T-helper 9 cell (primary cell): Measurements from ENCODE around the gene FAM43B.
"Not testable (repeated sequence)": the region's sequence is repeated elsewhere in the genome, so short reads cannot be mapped to it uniquely, and the experiment has no call there.

Experiments
- DNase-seq: peaks from one replicate; pipeline ENCODE4 v3.0.0-alpha.2; 2020
- total RNA-seq, 2 donors: gene quantifications; one replicate each; lab custom pipeline; 2026; lab: John Stamatoyannopoulos, UW

The FAM43B gene, protein sequence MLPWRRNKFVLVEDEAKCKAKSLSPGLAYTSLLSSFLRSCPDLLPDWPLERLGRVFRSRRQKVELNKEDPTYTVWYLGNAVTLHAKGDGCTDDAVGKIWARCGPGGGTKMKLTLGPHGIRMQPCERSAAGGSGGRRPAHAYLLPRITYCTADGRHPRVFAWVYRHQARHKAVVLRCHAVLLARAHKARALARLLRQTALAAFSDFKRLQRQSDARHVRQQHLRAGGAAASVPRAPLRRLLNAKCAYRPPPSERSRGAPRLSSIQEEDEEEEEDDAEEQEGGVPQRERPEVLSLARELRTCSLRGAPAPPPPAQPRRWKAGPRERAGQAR
- total RNA-seq = 0 reads per million in 2 donors

DNA sequence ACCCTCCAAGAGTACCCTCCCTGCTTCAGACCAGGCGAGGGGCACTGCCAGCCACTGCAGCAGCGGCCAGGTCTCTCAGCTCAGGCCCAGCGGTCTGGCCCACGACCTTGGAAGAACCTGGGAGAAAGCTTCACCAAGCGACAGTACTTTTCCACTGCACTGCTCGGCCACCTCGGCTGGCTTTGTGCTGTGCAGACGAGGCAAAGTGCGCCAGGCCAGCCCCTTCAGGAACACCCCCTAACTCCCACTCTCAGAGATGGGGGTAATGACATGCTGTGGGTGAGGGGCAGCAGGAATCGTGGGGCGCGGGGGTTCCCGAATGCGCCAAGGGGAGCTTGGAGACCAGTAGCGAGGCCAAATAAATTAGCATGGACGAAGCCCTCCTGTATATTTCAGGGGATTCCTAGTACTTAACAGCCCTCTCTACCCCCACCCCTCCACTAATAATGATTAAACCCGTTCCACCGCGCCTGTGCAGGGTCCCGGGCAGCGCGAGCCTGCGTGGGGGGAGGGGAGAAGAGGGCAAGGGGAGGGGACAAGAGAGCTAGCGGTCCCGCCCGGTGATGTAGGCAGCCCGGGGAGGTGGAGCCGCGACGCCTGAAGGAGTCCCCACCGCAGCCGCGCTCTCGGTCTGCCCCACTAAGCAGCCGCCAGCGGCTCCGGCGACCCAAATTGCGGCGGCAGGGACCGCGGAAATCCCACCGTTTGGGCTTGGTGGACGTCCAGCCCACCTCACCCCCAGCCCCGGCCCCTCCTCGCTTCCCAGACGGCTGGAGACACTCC is at the start of gene FAM43B:
FAM43B (plus strand) TSS at position 629 of the 783 bp plus-strand sequence. CDS start 401 bp downstream, outside the sequence.
- no peak for DNase-seq

DNA sequence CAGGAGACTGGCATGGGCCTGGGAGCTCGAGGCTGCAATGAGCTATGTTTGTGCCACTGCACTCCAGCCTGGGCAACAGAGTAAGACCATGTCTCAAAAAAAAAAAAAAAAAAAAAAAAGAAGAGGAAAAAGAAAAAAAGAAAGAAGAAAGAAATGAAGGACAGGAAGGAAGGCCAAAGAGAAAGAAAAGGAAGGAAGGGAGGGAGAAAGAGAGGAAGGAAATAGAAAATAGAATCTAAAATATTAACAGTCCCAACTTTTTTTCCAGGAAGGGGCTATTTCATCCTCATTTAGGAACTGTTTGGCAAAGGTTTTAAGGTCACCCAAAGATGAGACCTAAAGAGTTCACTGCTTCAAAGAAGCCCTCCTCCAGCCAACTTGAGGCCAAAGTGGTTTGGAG is 46.9 kb upstream of the FAM43B start:
- no peak for DNase-seq

DNA sequence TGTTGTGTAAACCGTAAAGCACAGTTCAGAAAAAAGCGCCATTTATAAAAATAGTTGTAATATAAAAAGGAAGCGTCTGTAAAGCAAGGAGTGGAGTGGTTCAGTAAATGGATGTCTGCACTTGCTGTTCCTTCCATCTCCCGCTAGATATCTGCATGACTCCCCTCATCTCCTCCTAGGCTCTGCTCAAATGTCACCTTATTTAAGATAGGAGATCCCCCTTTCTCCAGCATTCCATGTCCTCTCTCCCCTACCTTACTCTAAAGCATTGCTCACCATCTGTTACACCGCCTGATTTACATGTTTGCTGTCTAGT is 45.2 kb upstream of the FAM43B start:
- no peak for DNase-seq

DNA sequence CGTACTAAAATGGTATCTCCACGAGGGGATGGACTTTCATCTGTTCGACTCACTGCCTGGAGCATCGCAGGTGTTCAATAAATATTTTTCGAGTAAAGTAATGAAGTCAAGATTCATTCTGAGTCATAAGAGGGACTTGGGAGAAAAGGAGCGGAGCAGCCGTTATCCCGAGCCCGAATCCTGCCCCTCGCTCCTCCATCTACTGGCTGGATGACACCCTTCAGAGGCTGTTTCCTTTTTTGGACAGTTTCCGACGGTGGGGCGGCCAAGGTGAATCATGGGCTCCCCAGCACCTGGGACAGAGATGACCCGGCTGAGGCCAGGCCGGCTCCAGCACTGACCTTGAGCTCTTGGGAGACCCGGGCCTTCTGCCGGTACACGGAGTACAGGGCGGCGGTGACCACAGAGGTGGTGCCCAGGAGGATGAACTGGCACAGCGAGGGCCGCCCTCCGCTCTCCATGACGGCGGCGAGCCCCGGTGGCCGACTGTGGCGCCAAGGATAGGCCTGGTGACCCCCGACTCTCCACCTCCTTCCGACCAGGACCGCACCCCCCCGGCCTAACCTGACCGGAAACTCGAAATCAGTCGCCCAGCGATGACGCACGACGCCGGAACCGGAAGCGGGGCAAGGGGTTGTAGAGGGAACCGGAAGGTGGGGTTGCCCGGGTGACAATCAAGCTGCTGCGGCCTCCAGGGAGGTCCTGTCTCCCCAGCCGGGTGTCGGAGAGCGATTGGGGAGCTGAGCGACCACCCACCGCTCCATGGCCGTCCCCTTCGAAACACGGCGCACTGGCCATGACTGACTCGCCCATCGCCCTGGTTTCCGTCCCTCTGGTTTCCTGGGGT is 44.6 kb upstream of the FAM43B start, which contains the start of gene MUL1:
MUL1 (minus strand) TSS at position 588 of the 847 bp plus-strand sequence; CDS start at position 461, 127 bp downstream.
- peak; percentile 91 for DNase-seq

DNA sequence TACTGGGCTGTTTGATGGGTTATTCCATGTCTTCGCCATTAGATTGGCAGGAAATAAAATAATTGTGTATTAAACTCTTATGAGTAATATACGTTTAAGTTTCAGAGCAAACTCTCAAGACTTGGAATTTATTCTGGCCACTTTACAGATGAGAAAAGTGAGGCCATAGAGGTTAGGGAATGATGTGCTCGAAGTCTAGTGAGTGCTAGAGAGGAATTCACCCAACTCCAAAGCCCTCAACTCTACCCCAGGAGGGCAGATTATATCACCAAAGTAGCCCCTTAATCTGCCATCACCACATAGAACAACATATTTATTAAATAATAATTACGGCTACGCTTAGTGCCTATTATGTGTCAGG is 44.0 kb upstream of the FAM43B start:
- no peak for DNase-seq

DNA sequence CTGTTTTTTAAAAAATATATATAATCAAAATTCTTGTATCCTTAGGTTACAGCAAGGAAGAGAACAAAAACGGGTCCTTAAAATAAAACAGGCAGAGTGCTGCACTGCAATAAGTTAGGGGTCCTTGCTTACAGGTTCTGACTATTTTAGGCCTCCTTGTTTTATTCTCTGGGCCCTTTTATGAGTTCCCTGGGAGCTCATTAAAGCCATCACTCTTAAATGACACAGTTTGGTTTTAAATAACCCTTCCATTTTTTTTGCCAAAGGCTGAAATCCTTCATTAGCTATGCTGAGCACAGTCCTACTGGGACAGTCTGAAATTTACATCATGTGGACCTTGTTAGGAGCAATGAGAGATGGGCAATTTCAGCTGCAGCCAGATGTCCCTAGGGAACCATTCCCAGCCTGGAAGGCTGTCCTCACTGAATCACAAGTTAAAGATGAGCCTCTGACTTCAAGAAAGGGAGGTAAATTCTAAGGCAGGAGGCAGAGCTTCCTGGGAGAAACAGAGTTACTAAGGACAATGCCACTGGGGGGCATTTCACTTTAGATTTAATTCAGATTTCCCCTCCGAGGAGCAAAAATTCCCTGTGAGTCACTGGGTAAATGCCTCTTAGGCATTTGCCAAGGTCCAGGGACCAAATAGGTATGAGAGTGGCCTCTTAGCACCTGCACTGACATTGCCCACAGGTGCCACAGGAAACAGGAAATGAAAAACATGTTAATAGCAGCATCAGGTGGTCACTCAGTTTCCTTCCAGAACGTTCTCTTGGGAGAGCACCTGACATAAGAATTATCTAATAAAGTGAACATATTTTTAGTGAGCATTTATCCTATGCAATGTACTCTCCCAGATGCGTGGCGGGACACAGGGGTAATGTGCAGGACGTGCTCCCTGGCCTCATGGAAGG is 40.6 kb upstream of the FAM43B start:
- no peak for DNase-seq

DNA sequence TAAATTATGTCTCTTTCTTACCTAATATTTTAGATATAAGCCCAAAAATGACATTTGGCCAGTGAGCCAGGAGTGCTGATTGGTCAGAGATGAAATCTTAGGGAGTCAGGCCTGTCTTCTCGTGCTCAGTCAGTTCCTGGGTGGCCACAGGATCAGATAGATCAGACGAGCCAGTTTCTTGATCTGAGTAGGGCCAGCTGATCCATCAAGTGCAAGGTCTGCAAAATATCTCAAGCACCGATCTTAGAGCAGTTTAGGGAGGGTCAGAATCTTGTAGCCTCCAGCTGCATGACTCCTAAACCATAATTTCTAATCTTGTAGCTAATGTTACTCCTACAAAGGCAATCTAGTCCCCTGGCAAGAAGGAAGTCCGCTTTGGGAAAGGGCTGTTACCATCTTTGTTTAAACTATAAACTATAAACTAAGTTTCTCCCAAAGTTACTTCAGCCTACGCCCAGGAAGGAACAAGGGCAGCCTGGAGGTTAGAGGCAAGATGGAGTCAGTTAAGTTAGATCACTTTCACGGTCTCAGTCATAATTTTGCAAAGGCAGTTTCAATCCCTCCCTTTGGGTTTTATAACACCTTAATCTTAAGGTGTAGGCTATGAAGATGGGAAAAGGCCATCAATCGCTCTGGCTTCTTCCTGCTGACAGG is 32.6 kb upstream of the FAM43B start:
- DNase-seq = not testable (repeated sequence)

DNA sequence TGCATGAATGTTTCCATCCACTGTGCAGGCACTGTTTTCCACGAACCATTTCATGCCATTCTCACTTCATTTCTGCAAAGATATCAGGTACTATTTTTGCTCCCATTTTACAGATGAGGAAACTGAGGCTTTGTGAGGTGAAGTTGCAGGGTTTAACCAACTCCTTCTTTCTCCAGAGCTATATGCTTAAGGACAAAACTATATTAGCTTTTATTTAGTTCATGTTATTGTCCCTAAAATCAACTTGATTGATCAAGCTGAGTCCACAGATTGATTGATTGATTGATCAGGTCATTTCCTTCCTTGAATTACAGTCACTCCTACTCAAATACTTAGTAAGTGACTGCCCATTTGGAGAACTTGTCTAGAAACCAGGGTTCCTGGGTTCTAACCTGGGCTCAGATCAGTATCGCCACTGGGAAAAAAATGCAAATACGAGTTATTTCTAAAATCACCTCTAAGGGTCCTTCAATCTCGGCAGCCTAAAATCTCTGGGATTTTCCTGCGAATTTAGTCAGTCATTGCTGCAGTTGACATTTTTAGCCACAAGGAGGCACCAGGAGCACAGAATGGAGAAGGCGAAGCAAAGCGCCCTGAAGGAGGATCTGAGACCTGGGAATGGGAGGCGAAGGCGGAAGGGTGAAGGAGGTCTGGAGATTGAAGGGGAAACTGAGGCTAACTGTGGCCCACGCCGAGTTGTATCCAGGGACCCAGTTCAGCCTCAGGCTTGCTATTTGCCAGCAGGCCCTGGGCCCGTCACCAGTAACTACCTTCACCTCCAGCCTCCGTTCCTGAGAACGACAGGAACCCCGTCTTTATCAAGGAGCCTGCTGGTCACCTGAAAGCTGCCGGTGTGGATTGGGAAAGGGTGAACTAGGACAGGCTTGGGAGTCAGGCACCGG is 30.2 kb upstream of the FAM43B start:
- DNase-seq = peak; percentile 66

DNA sequence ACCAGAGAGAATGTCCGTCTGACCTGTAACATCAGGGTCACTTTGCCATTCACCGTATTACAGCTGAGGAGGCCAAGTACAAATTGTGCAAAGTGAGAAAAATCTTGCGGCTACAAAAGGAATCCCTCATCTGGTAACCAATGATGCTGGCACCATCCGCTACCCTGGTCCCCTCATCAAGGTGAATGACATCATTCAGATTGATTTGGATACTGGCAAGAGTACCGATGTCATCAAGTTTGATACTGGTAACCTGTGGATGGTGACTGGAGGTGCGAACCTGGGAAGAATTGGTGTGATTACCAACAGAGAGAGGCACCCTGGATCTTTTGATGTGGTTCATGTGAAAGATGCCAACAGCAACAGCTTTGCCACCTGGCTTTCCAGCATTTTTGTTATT is 26.1 kb upstream of the FAM43B start:
- no peak for DNase-seq

DNA sequence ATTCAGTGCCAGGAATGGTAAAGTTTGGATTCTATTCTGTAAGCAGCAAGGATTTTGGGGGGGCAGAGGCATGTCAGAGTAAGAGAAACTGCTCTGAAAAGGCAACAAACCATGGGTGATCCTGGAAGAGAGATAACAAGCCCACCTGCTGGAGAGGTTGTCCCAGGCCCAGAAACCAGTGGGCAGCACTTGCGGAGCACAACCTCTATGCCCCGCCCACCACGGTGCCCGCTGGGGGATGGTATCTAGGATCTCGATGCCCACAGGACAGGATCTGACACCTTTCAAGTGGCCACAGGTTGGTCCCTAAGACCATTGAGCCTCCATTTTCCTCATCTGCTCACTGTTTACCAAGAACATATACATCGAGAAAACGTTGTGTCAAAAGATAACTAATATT is 24.2 kb upstream of the FAM43B start:
- DNase-seq = no peak

DNA sequence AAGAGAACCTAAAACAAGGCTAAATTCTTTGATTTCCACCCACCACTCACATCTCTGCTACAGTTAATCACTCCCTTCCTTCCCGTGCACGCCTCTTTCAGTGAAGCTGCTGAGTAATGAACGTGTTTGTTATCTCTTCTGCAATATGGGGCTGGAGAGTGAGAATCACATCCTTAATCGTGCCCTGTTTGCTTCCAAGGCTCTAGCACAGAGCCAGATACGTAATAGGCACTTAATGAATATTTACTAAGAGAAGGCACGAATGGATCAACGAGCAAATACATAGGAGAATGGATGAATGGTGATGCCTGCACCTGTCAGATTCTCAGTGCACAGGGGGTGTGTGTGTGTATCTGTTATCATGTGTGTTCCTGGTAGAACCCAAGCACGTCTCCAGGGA is 22.1 kb upstream of the FAM43B start:
- DNase-seq = no peak

DNA sequence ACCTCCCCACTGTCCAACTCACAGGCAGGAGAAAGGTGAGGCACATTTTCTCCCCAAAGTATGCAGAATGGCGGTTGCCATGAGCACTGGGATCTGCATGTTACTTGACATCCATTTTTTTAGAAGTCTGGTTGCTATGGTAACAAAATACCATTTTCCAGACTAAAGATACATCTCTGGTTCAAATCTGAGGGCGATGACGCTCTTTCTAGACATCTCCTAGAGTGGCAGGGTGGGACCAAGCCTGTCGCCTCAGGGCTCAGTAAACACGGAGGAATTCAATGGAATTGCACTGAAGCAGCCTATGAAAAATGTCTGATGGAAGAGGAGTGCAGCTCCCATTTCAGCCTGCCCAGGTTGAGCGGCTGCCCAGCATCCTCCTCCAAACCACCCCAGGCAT is 21.5 kb upstream of the FAM43B start:
- no peak for DNase-seq

DNA sequence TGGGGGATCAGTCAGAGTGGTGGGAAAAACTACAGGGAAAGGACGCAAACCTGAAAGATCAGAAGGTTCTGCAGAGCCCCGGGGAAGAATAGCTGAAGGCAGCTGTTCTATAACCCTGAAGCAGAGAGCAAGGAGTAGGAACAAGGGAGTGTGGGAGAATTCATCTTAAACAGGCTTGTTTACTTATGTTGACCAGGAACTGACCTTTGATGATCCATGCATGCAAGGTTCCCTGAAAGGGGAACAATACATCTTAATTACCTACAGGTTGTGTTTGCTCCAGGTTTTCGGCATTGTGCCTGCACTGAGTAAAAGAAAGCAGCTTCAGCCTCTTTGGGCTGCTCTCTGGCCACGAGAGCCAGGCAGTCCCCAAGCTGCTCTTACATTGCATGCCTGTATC is 18.7 kb upstream of the FAM43B start:
- no peak for DNase-seq

DNA sequence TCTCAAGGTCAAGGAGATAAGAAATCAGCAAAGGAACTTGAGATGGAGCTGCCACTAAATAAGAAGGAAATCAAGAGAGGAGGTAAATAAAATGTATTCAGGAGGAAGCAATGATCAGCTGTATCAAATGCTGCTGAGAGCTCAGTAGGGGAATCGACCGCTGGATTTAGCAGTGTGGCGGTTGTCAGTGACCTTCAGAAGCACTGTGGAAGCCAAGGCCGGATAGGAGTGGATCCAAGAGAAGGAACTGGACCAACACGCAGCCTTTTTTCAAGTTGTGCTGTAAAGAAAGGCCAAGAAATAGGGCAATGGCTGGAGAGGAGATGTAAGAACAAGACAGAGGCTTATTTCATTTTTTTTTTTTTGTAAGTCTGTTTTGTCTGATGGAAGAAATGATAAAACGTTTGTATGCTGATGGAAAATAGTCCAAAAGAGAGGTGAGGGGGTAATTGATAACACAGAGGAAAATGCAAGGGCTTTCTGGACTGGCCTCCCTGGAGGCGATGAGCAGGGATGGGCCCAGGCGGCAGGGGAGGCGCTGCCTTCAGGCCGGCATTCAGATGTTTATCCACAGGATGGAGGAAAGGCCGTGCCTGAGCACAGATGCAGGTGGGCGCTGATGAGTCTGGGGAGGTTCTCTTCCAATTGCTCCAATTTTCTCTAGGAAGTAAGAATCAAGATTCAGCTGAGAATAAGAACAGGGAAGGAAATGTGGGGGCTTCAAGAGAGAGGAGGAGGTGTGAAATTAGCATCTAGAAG is 17.5 kb upstream of the FAM43B start:
- DNase-seq = no peak

DNA sequence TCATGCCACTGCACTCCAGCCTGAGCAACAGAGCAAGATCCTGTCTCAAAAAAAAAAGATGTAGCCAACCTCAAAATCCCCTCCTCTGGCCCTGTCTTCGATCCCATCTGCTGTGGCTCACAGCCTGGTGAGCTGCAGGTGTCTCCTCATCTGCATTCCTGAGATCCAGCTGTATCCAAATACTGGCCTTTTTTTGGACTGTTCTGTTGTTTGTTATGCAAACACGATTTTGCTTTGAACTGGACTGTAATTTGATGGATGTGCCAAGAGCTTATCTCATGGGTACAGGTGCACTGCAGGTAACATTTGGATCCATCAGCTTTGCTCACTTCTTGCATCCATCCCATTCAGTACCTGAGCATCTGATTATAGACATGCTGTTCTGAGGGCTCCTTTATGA is 14.1 kb upstream of the FAM43B start:
- no peak for DNase-seq

DNA sequence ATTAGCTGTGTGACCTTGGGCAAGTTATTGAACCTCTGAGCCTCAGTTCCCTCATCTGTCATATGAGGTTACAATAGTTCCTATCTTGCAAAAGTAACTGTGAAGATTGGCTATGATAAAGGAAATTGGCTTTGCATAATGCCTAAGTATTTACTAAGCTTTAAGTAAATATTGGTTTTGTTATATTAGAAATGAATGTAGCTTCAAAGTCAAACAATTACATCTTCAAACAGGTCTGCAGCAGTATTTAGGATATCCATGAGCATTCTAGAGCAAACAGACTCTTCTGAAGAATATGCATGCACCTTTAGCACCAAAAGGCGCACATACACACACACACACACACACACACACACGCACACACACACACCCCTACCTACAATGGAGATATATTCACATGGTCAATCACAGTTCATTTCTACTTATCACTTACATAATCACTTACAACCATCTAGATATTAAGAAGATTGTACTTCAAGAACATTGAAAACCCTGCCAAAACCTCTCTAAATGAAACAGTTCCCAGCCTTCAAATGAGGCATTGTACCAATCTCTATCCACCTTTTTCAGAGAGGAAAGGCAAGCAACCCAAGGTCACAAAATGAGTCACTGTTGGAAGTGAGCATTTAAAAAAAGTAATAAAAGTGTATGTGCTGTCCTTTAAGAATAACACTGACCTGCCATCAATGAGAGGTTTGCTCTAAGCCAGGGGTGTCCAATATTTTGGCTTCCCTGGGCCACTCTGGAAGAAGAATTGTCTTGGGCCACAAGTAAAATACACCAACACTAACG is 13.4 kb upstream of the FAM43B start:
- DNase-seq = no peak

DNA sequence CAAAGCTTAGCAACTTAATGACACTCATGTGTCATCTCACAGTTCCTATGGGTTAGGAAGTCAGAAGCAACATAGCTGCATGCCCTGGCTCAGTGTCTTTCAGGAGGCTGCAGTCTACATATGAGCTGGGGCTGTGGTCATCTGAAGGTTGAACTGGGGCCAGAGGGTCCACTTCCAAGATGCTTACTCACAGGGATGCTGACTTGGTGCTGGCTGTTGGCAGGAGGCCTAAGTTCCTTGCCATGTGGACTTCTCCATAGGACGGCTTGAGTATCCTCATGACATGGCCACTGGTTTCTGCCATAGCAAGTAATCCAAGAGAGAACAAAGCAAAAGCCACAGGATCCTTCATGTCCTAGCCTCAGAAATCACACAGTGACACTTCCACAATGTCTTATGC is 12.1 kb upstream of the FAM43B start:
- DNase-seq = no peak

DNA sequence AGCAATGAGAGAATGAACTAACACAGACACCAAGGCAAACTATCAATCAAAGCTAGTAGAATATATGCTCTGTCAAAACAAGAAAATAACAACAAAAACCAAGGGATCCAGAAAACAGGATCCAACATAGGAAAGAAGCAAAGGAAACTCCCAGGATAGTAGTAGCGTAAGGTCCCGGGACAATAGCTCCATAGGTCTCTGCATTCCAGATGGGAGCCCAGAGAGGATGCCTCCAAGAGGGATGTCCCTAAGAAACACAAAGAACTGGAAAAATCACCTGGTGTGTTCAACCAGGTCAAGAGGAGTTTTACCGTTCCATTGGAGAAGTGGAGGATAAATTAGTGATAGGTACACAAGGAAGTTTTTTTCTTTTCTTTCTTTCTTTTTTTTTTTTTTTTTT is 5.7 kb upstream of the FAM43B start:
- no peak for DNase-seq

DNA sequence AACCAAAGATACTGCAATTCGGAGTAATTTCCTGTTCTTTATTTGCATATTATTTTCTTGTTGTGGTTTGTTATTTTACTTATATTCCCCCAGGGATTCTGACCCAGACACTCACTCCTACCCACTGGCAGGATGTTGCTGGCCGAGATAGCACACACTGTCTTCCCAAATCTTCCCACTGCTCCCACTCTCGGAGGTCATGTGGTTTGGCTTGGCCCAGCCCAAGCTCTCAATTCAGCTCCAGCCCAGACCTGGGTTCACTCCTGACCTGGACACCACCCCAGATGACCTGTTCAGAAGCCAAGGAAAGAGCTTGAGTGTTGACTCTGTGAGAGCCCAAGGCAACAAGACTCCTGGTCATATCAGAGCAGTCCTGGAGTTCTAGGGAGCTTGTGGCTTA is 1.2 kb upstream of the FAM43B start:
- DNase-seq = no peak
